Left kidney (tissue), 8 donors: ENCODE data around the gene SMIM13. TPM values are rescaled to one million over a fixed set of nuclear protein-coding genes. Genes with fewer than 3 reads are reported as not detected.

Experiments
- DNase-seq: peaks from one replicate; pipeline ENCODE4 v3.0.0-alpha.2; 2013
- long read RNA-seq, 8 donors: transcript quantifications; one replicate each; lab custom pipeline, GENCODE V29; 2026
- polyA plus RNA-seq: library from polyadenylated mRNA; unstranded; fragments of 120-200 nt; gene quantifications from one replicate; pipeline ENCODE4 v1.2.1, GENCODE V29; 2013; ENCODE audit not compliant: insufficient read length

The SMIM13 gene
- polyA plus RNA-seq = 19.5 TPM
- long read RNA-seq, donor 1, full-length matches to known transcripts = 7 of 7 reads
- long read RNA-seq, donor 1, partial matches to known transcripts = 0 of 7 reads
- long read RNA-seq, donor 1, other reads (novel, unspliced or antisense) = 0 of 7 reads
- long read RNA-seq, donor 2, full-length matches to known transcripts = 7 of 7 reads
- long read RNA-seq, donor 2, partial matches to known transcripts = 0 of 7 reads
- long read RNA-seq, donor 2, other reads (novel, unspliced or antisense) = 0 of 7 reads
- long read RNA-seq, donor 3, full-length matches to known transcripts = 8 of 8 reads
- long read RNA-seq, donor 3, partial matches to known transcripts = 0 of 8 reads
- long read RNA-seq, donor 3, other reads (novel, unspliced or antisense) = 0 of 8 reads
- long read RNA-seq, donor 4 = 0 reads
- long read RNA-seq, donor 5, full-length matches to known transcripts = 4 of 11 reads
- long read RNA-seq, donor 5, partial matches to known transcripts = 7 of 11 reads
- long read RNA-seq, donor 5, other reads (novel, unspliced or antisense) = 0 of 11 reads
- long read RNA-seq, donor 6, full-length matches to known transcripts = 7 of 7 reads
- long read RNA-seq, donor 6, partial matches to known transcripts = 0 of 7 reads
- long read RNA-seq, donor 6, other reads (novel, unspliced or antisense) = 0 of 7 reads
- long read RNA-seq, donor 7, full-length matches to known transcripts = 1 of 1 reads
- long read RNA-seq, donor 7, partial matches to known transcripts = 0 of 1 reads
- long read RNA-seq, donor 7, other reads (novel, unspliced or antisense) = 0 of 1 reads
- long read RNA-seq, donor 8, full-length matches to known transcripts = 2 of 2 reads
- long read RNA-seq, donor 8, partial matches to known transcripts = 0 of 2 reads
- long read RNA-seq, donor 8, other reads (novel, unspliced or antisense) = 0 of 2 reads

GRCh38 chr6:11093626-11094410 lies at the start of gene SMIM13:
TSS of gene SMIM13 (plus strand) at chr6:11093834. CDS start at chr6:11094314, 480 bp downstream.
- DNase-seq = peak; percentile 97

- peak; percentile 51 for DNase-seq
Observed at GRCh38 chr6:11043961-11044711, 49.5 kb upstream of the SMIM13 start, which contains the start of gene ELOVL2. TSS of gene ELOVL2 (minus strand) at chr6:11044305. CDS start at chr6:11044230, 75 bp downstream.

DNA sequence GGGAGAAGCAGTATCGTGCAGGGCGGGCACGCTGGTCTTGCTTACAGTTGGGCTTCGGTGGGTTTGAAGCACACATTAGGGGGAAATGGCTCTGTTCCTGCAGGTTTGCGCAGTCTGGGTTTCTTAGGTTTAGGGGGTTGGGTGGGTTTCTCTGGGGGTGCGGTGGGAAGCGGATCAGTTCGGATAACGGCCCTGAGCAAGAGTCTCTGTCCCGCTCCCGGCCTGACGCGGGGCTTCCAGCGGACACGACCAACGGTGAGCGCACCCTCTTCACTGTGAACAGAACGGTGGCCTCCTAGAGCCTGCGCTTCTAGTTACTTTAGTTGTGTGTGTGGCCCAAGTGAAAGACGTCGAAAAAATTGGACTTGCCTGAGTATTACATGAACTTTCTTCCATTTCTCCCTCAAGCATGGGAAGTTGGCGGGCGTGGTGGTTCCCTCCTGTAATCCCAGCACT lies 48.9 kb upstream of the SMIM13 start:
- DNase-seq = no peak

DNA sequence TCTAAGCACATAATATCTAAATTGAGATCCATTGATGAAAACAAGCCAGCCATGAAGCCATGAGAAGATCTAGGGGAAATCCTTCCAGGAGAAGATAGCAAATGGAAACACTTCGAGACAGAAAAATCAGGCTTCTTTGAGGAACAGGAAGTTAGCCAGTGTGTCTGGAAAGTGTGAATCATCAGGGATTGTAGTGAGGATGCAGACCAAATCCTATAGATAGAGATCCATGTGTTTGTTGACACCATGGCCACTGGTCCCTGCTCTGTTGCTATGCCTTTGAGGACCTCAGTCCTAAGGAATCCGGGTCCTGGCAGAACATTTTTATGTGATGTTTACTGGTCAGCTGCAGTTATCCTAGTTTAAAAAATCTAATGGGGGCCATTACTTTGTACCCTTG lies 42.9 kb upstream of the SMIM13 start:
- no peak for DNase-seq

DNA sequence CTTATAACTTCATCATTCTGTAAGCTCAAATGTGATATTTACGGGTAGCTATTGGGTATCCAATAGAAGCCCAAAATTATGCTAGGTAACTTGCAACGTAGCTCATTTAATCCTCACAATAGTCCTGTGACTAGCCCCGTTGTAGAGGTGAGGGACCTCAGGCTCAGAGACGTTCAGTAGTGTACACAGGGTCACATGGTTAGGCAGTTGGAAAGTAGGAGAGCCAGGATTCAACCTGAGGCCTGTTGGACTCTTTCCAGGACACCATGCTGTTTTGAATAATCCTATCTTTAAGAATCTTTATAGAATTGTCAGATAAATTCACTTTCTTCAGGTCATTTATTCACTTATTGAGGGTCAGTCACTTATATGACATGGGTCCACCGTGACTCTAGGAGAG lies 40.3 kb upstream of the SMIM13 start:
- no peak for DNase-seq

DNA sequence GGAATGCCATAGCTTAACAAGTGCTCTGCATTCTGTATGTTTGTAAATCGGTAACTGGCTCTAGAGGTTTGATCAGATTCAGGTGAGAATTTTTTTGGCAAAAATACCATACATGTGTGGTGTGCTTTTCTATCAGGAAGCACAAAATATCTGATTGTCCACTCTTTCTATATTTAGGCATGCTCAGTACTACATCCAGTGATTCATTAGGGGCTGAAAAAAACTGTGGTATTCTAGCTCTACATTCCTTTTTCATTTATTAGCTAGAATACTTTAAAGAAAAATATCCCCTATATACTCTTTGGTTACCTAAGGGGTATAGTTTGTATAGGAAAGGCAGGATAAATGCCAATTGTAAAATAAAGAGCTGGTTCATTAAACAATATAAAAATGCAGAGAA lies 38.9 kb upstream of the SMIM13 start:
- no peak for DNase-seq

DNA sequence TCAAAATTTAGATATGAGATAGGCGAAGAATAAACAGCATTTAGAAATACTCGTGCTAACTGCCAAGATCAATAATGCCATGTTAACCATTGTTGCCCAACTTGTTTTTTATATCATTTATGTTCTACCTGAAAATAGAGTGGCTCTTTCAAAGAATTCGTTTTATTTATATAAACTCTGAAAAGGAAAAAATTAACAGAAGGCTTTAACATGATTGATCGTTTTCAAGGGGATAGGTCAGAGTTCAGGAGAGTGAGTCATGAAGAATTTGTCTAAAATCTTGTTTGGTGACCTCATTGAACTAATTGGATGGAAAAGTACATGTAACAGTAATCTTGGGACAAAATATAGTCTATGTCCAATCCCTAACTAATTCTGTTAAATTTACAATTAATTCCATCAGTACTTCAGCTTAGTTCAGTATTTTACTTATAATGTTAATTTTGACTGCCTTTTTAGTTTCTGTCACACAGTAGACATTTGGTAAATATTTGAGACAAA lies 38.5 kb upstream of the SMIM13 start:
- DNase-seq = no peak

- no peak for DNase-seq
Observed at GRCh38 chr6:11056871-11057270, 36.8 kb upstream of the SMIM13 start.

DNA sequence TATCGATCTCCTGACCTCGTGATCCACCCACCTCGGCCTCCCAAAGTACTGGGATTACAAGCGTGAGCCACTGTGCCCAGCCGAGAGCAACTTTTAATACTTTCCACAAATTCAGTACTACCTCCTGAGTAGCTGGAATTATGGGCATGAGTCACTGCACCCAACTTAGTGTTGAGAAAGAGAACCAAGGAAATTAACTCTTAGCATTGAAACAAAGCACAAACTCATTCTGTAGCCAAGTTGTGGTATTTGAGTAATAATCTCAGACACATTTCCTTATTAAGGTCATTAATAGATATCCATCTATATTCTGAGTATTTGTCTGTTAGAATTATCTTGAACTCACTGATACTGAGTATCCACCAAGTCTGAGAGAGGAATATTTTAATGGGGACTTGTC lies 35.2 kb upstream of the SMIM13 start:
- DNase-seq = no peak

DNA sequence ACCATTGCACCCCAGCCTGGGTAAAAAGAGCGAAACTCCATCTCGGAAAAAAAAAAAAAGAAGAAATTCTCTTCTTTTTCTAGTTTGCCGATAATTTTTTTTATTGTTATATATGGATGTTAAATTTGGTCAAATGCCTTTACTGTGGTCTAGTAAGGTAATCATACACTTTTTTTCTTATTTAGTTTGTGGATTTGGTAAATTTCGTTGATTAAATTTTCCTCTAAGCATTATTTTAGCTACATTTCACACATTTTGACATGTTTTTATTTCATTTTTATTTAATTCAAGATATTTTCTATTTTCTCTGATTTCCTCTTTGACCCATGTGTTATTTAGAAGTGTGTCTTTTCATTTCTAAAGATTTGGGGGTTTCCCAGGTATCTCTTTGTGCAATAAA lies 31.6 kb upstream of the SMIM13 start:
- no peak for DNase-seq

DNA sequence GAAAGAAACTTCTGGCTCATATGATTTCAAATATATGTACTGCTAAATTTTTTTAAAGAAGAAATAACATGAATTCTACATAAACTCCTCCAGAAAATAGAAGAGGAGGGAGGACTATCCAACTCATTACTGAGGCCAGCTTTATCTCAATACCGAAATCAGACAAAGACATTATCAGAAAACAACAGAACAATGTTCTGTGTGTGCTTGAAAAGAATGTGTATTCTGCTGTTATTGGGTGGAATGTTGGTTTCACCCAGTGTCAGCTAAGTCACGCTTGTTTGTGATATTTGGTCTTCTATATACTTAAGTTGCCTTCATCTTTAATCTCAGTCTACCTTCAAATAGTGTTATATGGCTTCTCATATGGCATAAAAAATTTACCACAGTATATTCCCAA lies 30.9 kb upstream of the SMIM13 start:
- no peak for DNase-seq

DNA sequence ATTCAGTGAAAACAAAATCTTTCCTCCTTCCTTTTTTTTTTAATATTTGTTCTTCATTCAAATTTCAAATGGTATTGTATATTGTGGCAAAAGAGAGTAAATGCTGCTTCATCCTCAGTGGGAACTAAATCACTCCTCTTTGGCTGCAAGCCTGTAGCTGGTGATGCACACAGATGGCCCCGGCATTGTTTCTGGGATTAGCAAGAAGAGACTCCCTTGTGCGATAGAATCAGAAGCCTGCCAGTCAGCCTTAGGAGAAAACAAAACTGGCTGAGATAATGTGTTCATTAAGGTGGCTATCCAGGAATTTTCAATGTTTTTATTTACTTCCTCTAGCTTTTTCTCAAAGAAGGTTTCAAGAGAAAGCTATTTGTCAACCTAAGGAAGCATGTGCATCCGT lies 28.8 kb upstream of the SMIM13 start:
- DNase-seq = no peak

DNA sequence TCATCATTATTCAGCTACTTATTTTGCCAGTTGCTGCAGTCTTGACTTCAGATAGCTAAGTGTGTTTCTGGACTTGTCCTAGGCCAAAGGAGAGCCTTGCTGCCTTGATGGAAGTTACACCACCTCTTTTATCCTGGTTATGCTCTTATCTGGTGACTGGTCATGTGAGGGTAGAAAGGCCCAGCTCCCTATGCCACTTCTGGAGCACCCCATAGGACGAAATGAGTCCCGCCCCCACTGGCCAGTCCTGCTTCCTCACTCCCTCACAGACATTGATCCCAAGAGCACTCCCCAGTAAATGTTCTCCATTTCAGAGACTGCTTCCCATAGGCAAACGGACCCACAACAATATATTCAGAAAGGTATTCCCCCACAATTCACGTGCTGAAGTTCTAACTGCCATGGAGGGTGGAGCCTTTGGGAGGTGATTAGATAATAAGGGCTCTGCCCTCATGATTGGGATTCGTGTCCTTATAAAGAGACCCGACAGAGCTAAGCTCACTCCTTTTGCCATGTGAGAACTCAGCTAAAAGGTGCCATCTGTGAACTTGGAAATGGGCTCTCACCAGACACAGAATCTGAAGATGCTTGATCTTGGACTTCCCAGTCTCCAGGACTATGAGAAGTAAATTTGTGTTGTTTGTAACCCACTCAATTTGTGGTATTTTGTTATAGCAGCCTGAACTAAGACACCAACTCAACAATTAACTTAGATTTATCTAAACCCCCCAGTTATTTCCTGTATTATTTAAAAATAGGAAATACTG lies 28.0 kb upstream of the SMIM13 start:
- no peak for DNase-seq

- no peak for DNase-seq
Observed at GRCh38 chr6:11066505-11067347, 26.9 kb upstream of the SMIM13 start.

- DNase-seq = no peak
Observed at GRCh38 chr6:11067348-11067747, 26.3 kb upstream of the SMIM13 start.

GRCh38 chr6:11069760-11070159 lies 23.9 kb upstream of the SMIM13 start:
- DNase-seq = no peak

DNA sequence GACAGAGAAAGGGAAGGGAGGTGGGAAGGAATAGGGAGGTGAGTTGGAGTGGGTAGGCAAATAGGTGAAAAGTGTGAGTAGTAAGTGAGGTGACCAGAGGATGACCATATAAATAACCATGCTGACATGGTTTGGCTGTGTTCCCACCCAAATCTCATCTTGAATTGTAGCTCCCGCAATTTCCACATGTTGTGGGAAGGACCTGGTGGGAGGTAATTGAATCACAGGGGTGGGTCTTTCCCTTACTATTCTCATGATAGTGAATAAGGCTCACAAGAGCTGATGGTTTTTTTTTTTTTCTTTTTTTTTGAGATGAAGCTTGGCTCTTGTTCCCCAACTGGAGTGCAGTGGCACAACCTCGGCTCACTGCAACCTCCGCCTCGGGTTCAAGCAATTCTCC lies 21.5 kb upstream of the SMIM13 start:
- no peak for DNase-seq

DNA sequence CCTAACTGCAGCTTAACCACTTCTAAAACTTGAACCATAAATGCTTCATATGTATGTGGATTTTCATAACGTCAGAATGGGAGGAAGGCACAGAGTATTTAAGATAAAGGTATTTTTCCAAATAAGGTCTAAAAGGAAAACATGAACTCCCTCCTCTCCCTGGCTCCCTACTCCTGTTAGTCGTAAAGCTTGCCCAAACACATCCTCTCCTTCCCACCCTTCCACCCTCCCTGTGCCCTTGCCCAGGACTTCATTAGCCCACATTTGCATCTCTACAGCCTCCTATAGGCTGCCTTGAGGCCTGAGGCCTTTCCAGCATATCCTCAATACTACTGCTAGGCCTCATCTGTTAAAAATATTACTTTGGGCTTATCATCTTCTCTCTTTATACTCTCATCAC lies 17.1 kb upstream of the SMIM13 start:
- no peak for DNase-seq

GRCh38 chr6:11078266-11078665 lies 15.4 kb upstream of the SMIM13 start:
- no peak for DNase-seq
